Stimulated activated CD8-positive, alpha-beta memory T cell treated with anti-CD3 and anti-CD28 coated beads, Interleukin-2, amount 100 ng/mL, for 1 hour (primary cell): ENCODE data around the gene SUPT3H.
"Not testable (repeated sequence)": the region's sequence is repeated elsewhere in the genome, so short reads cannot be mapped to it uniquely, and the experiment has no call there.

ENCODE experiments used
- DNase-seq, 2 donors: peaks; one replicate each; pipeline ENCODE4 v3.0.0-alpha.2; 2020; ENCODE audit warnings: low read depth in 2 of 2

The SUPT3H gene

DNA sequence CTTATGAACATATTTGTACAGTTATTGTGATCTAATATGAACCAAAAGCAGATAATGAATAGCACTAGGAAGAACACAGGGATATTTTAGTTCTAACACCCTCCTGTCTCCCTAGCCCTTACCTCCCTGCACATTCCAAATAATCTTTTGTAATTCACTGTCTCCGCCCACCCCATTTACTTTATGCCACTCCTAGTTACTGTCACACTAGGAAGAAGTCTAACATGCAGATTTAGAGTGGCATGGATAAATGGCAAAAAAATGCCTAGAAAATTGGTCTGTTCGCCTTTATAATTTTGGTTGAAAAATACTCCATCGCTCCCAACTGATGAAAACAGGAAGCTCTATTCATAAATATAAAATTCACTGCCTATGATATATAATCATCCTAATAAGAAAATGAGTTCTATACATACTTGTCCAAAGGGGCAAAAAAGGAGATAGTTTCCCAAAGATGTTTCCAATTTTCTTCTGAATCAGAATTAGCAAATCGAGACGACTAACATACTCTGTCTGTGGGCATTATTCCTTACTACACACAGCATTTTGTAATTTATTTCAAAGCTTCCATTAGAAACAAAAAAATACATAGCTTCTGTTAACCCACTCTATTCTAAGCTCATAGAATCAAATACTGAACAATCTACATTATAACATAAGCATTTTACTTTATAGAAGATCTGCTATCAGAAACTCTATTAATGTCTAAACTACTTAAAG is 50.9 kb downstream of the SUPT3H start:
- no peak for DNase-seq

DNA sequence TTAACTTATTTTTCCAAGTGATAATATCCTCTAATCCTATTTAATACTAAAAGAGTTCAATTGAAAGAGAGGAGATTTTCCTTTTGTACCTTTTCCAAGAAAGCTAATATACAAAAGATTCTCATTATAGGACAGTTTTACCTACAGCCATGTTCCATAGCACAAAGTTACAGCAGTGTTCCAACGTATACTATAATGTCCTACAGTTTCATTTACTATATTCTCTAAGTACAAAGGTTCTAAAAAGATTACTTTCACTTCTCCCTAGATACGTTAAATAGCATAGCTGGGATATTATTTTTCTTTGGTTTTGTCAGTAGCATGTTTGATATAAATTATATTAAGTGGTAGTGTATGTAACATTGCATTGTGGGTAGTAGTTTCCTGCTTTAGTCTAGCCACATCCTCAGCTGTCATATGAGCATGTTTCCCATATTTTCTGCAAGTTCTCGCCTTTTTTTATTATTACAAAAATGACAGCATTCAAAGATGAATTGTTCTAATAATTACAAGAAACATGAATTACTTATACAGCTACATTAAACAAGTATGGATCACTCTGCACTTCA is 54.0 kb downstream of the SUPT3H start:
- no peak for DNase-seq

DNA sequence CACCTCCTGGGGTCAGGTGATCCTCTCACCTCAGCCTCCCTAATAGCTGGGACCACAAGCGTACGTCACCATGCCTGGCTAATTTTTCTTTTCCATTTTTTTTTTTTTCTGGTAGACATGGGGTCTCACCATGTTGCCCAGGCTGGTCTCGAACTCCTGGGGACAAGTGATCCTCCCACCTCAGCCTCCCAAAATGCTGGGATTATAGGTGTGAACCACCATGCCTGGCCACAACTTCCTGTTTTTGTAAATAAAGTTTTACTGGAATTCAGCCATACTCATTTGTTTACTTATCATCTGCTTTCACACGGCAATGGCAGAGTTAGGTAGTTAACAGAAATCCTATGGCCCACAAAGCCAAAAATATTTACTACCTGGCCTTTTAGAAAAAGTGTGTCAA is 57.4 kb downstream of the SUPT3H start:
- DNase-seq = no peak

GRCh38 chr6:45314146-45314545 is 63.6 kb downstream of the SUPT3H start:
- no peak for DNase-seq

DNA sequence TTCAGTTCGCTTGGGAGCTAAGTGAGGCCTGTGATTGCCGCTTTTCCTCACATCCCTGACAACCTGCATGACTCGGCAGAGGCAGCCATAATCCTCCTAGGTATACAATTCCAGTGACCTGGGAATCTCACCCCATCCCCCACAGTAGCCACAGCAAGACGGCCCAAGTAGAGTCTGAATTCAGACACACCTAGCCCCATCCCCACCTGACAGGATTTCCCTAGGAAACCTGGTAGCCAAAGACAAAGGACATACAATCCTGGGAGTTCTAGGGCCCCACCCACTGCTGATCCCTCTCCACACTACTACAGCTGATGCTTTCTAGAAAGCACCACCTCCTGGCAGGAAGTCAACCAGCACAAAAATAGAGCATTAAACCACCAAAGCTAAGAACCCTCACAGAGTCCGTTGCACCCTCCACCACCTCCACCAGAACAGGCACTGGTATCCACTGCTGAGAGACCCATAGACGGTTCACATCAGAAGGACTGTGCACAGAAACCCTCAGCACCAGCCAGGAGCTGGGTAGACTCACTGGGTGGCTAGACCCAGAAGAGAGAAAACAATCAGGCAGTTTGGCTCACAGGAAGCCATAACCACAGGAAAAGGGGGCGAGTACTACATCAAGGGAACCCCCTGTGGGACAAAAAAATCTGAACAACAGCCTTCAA is 67.5 kb downstream of the SUPT3H start:
- DNase-seq = peak in 1 of 2 donors; percentile 4

GRCh38 chr6:45305546-45305945 is 72.2 kb downstream of the SUPT3H start:
- DNase-seq = no peak

DNA sequence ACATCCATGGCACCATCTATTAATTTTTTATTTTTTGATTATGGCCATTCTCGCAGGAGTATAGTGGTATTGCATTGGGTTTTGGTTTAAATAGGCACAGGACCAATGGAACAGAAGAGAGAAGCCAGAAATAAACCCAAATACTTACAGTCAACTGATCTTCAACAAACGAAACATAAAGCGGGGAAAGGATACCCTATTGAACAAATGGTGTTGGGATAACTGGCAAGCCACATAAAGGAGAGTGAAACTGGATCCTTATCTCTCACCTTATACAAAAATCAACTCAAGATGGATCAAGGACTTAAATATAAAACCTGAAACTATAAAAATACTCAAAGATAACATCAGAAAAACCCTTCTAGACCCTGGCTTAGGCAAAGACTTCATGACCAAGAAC is 74.9 kb downstream of the SUPT3H start:
- no peak for DNase-seq

DNA sequence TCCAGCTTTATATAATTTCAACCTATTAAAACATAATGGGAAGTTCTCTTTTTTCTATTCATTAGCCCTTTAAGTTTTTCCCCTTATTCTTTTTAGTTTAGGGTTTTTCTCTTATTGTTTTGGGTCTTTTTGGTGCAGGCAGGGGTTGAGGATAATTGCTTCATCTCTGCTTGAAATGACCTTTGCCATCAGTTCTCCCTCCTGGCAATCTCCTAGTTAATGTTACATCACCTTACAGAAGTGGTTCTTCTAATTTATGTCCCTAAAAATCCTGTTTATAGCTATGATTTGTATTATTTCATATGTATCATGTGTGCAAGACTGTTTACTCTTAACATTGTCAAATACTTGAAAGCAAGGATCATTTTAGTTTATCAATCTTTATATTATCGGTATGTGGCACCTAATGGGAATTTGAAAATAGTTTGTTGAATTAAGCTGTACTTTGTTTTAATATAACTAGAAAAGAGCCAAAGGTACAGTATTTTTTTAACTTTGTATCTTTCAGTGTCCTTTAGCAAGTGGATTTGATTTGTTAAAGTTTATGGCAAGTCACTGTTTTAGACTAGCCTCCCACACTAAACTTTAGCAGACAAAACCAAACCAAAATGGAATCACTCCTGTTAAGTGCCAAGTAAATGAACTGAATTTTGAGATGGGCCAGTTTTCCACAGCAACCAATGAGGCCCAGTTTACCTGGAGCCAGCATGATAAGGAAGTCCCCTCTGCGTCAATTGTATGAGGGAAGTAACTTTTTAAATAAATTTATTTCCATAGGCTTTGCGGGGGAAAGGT is 76.2 kb downstream of the SUPT3H start:
- no peak for DNase-seq

GRCh38 chr6:45300736-45301135 is 77.0 kb downstream of the SUPT3H start:
- DNase-seq = no peak

DNA sequence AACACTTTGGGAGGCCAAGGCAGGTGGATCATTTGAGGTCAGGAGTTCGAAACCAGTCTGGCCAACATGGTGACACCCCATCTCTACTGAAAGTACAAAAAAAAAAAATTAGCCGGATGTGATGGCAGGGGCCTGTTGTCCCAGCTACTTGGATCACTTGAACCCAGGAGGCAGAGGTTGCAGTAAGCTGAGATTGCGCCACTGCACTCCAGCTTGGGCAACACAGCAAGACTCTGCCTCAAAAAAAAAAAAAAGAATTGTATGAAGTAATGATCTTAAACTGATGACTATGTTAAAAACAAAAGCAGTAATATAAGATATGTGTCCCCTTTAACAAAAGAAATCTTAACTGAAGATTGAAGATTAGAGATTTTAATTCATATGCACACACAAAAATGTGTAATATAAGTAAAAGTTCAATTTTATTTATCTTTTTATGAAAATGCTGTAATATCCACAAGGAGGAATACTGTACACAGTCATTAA is 78.6 kb downstream of the SUPT3H start:
- no peak for DNase-seq

GRCh38 chr6:45297320-45297719 is 80.4 kb downstream of the SUPT3H start:
- no peak for DNase-seq

GRCh38 chr6:45294065-45294701 is 83.6 kb downstream of the SUPT3H start:
- not testable (repeated sequence) for DNase-seq

GRCh38 chr6:45293306-45293705 is 84.4 kb downstream of the SUPT3H start:
- DNase-seq = no peak

- no peak for DNase-seq
Observed at GRCh38 chr6:45289751-45290514, 87.8 kb downstream of the SUPT3H start.

GRCh38 chr6:45286707-45287106 is 91.0 kb downstream of the SUPT3H start:
- DNase-seq = not testable (repeated sequence)

- no peak for DNase-seq
Observed at GRCh38 chr6:45278367-45278766, 99.4 kb downstream of the SUPT3H start.

DNA sequence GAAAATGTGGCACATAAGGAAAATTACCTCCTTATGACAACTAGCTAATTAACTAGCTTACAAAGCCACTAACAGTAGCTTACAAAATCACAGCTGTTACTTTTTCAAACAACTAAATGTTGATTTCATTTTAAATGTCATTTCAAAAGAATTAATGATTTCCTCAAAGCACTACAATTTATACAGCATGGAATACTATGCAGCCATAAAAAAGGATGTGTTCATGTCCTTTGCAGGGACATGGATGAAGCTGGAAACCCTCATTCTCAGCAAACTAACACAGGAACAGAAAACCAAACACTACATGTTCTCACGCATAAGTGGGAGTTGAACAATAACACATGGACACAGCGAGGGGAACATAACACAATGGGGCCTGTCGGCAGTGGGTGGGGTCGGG is 100.0 kb downstream of the SUPT3H start:
- not testable (repeated sequence) for DNase-seq

GRCh38 chr6:45275358-45275757 is 102.4 kb downstream of the SUPT3H start:
- DNase-seq = no peak

GRCh38 chr6:45272626-45273025 is 105.1 kb downstream of the SUPT3H start:
- no peak for DNase-seq

DNA sequence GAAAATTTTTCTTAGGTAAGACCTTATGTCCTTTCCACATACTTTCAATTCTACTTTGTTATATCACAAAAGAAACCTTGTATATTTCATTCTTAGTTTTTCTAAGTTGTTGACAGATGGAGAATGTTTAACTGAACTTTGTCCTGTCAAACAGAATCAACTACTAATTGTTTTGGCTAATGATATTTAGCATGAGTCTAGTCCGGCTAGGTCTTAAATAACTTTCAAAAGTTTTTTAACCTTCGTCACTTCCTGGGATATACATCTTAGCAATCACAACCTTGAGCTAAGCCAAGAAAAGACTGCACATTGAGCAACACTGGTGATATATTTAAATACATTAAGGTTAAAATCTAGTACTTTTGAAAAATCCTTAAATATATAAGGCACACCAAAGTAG is 112.5 kb downstream of the SUPT3H start:
- DNase-seq = no peak

DNA sequence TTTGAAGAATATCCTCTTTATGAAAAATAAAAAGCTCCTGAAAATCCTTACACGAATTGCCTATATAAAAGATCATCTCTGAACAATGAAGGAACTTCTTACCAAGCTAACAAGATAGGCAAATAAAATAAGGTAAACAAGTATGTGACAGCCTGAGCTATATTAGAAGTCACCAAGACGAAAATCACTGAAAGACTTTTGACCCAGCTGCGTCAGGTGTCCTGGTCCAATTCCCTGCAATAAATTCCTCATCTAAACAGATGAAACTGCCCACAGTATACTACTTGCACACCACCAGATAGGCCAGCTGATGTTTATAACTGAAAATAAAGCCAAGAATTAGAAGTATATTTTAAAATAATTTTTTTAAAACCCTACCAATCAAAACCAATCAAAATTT is 117.0 kb downstream of the SUPT3H start:
- DNase-seq = no peak
